ENCODE measurements around the gene KIAA1191. TPM values are rescaled to one million over a fixed set of nuclear protein-coding genes. Genes with fewer than 3 reads are reported as not detected.

The KIAA1191 gene
- total RNA-seq, 1 donor from 2014 or later, result 163 TPM

DNA sequence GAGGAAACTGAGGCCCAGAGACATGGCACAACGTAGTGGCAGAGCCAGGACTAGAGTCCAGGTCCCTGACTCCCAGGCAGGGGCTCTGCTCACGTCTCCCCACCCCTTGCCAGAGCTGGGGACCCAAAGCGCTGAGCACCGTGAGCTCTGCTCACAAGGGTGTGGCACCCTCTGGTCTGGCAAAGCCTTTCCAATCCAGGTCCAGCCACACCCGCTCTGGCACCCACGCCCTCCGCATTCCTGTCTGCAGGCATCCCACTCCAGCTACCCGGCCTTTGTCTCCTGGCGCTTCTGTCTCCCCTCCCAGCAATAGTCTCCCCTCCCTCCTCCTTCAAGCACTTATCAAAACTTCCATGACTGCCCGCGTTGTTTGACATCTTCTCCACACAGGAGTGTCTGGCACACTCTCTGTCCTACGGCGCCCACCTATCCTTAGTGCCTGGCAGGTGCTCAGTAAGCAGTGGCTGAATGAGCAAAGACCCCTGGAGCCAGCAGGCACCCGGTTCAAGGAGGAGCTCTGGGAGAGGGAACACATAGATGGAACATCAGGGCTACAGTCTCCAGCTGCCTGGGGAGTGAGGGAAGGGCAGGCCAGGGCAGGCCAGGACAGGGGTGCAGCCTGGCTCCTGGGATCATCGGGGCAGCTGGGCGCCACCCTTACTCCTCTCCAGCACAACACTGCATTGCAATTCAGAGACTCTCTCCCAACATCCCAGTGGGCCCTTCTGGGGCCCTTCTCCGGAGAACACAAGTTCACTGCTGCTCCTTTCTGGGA, 39.0 kb upstream of the KIAA1191 start:
- FAIRE-seq (no peak), DNase-seq (ENCODE audit: low read depth) (no peak)
- no peak overlapping the region for H3K9ac ChIP-seq (ENCODE audit: low read length)
- no peak overlapping the region for H3K4me2 ChIP-seq (ENCODE audit: low read length)
- no peak overlapping the region for H3K4me3 ChIP-seq (ENCODE audit: insufficient read depth, low read depth, low read length)
- no peaks in the 10 kb centered on the region for H3K27me3 ChIP-seq (ENCODE audit: insufficient read depth, low read length)
- Mint-ChIP-seq H3K36me3 (ENCODE audit: low read depth, unreplicated experiment) (peaks cover 9% of the 10 kb centered on the region), H3K4me1 (ENCODE audit: low read depth, unreplicated experiment) (peaks cover 9% of the 10 kb centered on the region), H3K4me3 (ENCODE audit: unreplicated experiment) (no peak overlapping the region), H3K27me3 (ENCODE audit: low read depth, unreplicated experiment) (no peaks in the 10 kb centered on the region), H3K9me3 (ENCODE audit: unreplicated experiment) (no peaks in the 10 kb centered on the region), H3K27ac (ENCODE audit: unreplicated experiment) (no peak overlapping the region)
- no peaks in the 10 kb centered on the region for H4K20me1 ChIP-seq (ENCODE audit: insufficient read depth, low read length)
- no peak overlapping the region for H2AFZ ChIP-seq (ENCODE audit: low read depth, low read length)
- no peaks in the 10 kb centered on the region for H3K9me3 ChIP-seq (ENCODE audit: insufficient read depth, low read depth, low read length)
- TF ChIP-seq, protein P1, sequence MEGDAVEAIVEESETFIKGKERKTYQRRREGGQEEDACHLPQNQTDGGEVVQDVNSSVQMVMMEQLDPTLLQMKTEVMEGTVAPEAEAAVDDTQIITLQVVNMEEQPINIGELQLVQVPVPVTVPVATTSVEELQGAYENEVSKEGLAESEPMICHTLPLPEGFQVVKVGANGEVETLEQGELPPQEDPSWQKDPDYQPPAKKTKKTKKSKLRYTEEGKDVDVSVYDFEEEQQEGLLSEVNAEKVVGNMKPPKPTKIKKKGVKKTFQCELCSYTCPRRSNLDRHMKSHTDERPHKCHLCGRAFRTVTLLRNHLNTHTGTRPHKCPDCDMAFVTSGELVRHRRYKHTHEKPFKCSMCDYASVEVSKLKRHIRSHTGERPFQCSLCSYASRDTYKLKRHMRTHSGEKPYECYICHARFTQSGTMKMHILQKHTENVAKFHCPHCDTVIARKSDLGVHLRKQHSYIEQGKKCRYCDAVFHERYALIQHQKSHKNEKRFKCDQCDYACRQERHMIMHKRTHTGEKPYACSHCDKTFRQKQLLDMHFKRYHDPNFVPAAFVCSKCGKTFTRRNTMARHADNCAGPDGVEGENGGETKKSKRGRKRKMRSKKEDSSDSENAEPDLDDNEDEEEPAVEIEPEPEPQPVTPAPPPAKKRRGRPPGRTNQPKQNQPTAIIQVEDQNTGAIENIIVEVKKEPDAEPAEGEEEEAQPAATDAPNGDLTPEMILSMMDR (IDR thresholded peaks at IDR 0.05; ENCODE audit: insufficient read depth, low read depth, low read length), result no peak
- TF ChIP-seq EZH2 (IDR thresholded peaks at IDR 0.05; ENCODE audit: insufficient read depth, low read length), result no peak
- H3K27ac ChIP-seq (ENCODE audit: low read depth, low read length), result no peak overlapping the region
- H3K36me3 ChIP-seq (ENCODE audit: insufficient read depth, low read length), result no peaks in the 10 kb centered on the region
- H3K4me1 ChIP-seq (ENCODE audit: insufficient read depth, low read length), result no peaks in the 10 kb centered on the region
- no peaks in the 10 kb centered on the region for H3K79me2 ChIP-seq (ENCODE audit: insufficient read depth, low read length)

GRCh38 chr5:176397736-176398420, 36.3 kb upstream of the KIAA1191 start:
- Histone ChIP-seq H3K79me2 (ENCODE audit: insufficient read depth, low read length) (no peaks in the 10 kb centered on the region), H2AFZ (ENCODE audit: low read depth, low read length) (no peak overlapping the region), H3K4me3 (ENCODE audit: insufficient read depth, low read depth, low read length) (no peak overlapping the region), H3K4me2 (ENCODE audit: low read length) (no peak overlapping the region), H3K36me3 (ENCODE audit: insufficient read depth, low read length) (no peaks in the 10 kb centered on the region), H4K20me1 (ENCODE audit: insufficient read depth, low read length) (no peaks in the 10 kb centered on the region), H3K4me1 (ENCODE audit: insufficient read depth, low read length) (no peaks in the 10 kb centered on the region), H3K27me3 (ENCODE audit: insufficient read depth, low read length) (no peaks in the 10 kb centered on the region), H3K27ac (ENCODE audit: low read depth, low read length) (no peak overlapping the region), H3K9ac (ENCODE audit: low read length) (no peak overlapping the region), H3K9me3 (ENCODE audit: insufficient read depth, low read depth, low read length) (no peaks in the 10 kb centered on the region)
- TF ChIP-seq, protein P1 (IDR thresholded peaks at IDR 0.05; ENCODE audit: insufficient read depth, low read depth, low read length), result no peak
- TF ChIP-seq EZH2 (IDR thresholded peaks at IDR 0.05; ENCODE audit: insufficient read depth, low read length), result no peak
- Mint-ChIP-seq H3K9me3 (ENCODE audit: unreplicated experiment) (no peaks in the 10 kb centered on the region), H3K4me3 (ENCODE audit: unreplicated experiment) (no peak overlapping the region), H3K27ac (ENCODE audit: unreplicated experiment) (no peak overlapping the region), H3K4me1 (ENCODE audit: low read depth, unreplicated experiment) (peaks cover 9% of the 10 kb centered on the region), H3K27me3 (ENCODE audit: low read depth, unreplicated experiment) (no peaks in the 10 kb centered on the region), H3K36me3 (ENCODE audit: low read depth, unreplicated experiment) (peaks cover 9% of the 10 kb centered on the region)
- no peak for DNase-seq (ENCODE audit: low read depth)
- FAIRE-seq, result no peak
